ENCODE measurements around the gene GLDC.

- TF ChIP-seq POLR2A (IDR thresholded peaks at IDR 0.05), result no peak
- no peak for TF ChIP-seq CTCF (IDR thresholded peaks at IDR 0.05)
- TF ChIP-seq EP300 (IDR thresholded peaks at IDR 0.05), result no peak
- TF ChIP-seq POLR2AphosphoS5 (IDR thresholded peaks at IDR 0.05), result no peak
Observed at GRCh38 chr9:6501526-6502210, 143.9 kb downstream of the GLDC start.

Data from upper lobe of left lung (tissue), 4 donors.